HCT116 (cell line): Measurements from ENCODE around the gene DUSP16. TPM values are rescaled to one million over a fixed set of nuclear protein-coding genes. Genes with fewer than 3 reads are reported as not detected.

Experiments used
- ATAC-seq: fragments of 200-7000 bp; cut with Tn5 transposase; 2 replicates; pipeline ENCODE4 v1.9.1; 2020; ENCODE audit warnings: mild to moderate bottlenecking, moderate library complexity
- BruUV-seq: library from RNA; stranded (reverse); fragments of 400-500 nt; replicated peaks from 2 replicates; lab custom pipeline; 2021; lab: Mats Ljungman, UMichigan
- CTCF ChIA-PET: fragments of 300-600 bp; sonication (Branson Sonifier 250); formaldehyde crosslinking; loops from one replicate; lab custom pipeline; 2021; ENCODE audit warnings: antibody characterized with exemption; lab: Charles Lee
- POLR2A ChIA-PET: fragments of 300-600, 350-600 bp; sonication (Branson Sonifier 250); formaldehyde crosslinking; loops from one replicate; lab custom pipeline; 2021; ENCODE audit warnings: antibody characterized with exemption; lab: Charles Lee
- RAD21 ChIA-PET, 2 experiments: fragments of 300-600 bp; sonication (Branson Sonifier 250); formaldehyde crosslinking; loops; one replicate each; lab custom pipeline; 2023; ENCODE audit warnings: low total read pairs in 2 of 2; ENCODE audit not compliant: uncharacterized antibody in 2 of 2, unreplicated experiment in 2 of 2, low non-redundant PET in 1 of 2; lab: Charles Lee
- DNase-seq: peaks from one replicate; pipeline ENCODE4 v3.0.0-alpha.2; 2010; ENCODE audit warnings: low read depth, low spot score
- H2AFZ ChIP-seq: fragments of 200-600 bp; shearing (Covaris generic), sonication (generic); 2 replicates; pipeline ENCODE4 v1.6.1; 2017; ENCODE audit warnings: low read depth, mixed run types, mixed read lengths, antibody characterized with exemption, low read length; ENCODE audit not compliant: poor library complexity, severe bottlenecking
- H3K27ac ChIP-seq: 2 replicates; pipeline ENCODE4 v1.5.1; 2012; ENCODE audit warnings: low read depth, low read length
- H3K27me3 ChIP-seq: fragments of 200-600 bp; sonication (generic); 2 replicates; pipeline ENCODE4 v1.6.1; 2016; ENCODE audit warnings: mixed run types, low read length, mixed read lengths; ENCODE audit not compliant: insufficient read depth
- H3K36me3 ChIP-seq, 2 experiments: fragments of 200-500 bp in 1 of 2; fragments of 200-600 bp in 1 of 2; sonication (Bioruptor generic) in 1 of 2; sonication (generic) in 1 of 2; 2 replicates each; pipeline versions ENCODE4 v1.5.1 to v1.6.1; 2014 to 2016; ENCODE audit warnings: low read length in 2 of 2, inconsistent platforms in 1 of 2, mixed read lengths in 1 of 2, mixed run types in 1 of 2; ENCODE audit not compliant: insufficient read depth in 2 of 2, control insufficient read depth in 1 of 2
- H3K4me1 ChIP-seq, 2 experiments: fragments of 200-600 bp in 1 of 2; sonication (generic) in 1 of 2; 2 replicates each; pipeline versions ENCODE4 v1.5.1 to v1.6.1; 2012 to 2017; ENCODE audit warnings: low read length in 2 of 2, inconsistent platforms in 1 of 2, mild to moderate bottlenecking in 1 of 2, mixed read lengths in 1 of 2, mixed run types in 1 of 2, moderate library complexity in 1 of 2; ENCODE audit not compliant: insufficient read depth in 2 of 2, control insufficient read depth in 1 of 2
- H3K4me2 ChIP-seq: fragments of 200-600 bp; sonication (generic); 2 replicates; pipeline ENCODE4 v1.6.1; 2017; ENCODE audit warnings: mixed run types, low read length, mixed read lengths
- H3K4me3 ChIP-seq, 2 experiments: fragments of 200-600 bp in 1 of 2; sonication (generic) in 1 of 2; replicated peaks in 1 of 2; 2 replicates each; pipeline ENCODE4 v1.5.1; 2011 to 2016; ENCODE audit warnings: low read length in 2 of 2, control low read depth in 1 of 2, low read depth in 1 of 2, mild to moderate bottlenecking in 1 of 2, mixed read lengths in 1 of 2, mixed run types in 1 of 2
- H3K79me2 ChIP-seq: fragments of 200-600 bp; sonication (generic); 2 replicates; pipeline ENCODE4 v1.6.1; 2017; ENCODE audit warnings: mild to moderate bottlenecking, mixed run types, low read length, moderate library complexity, mixed read lengths; ENCODE audit not compliant: insufficient read depth
- H3K9ac ChIP-seq: fragments of 200-600 bp; sonication (generic); 2 replicates; pipeline ENCODE4 v1.6.1; 2016; ENCODE audit warnings: low read length, mixed read lengths
- H3K9me2 ChIP-seq: fragments of 200-600 bp; sonication (generic), shearing (Covaris generic); 2 replicates; pipeline ENCODE4 v1.6.1; 2017; ENCODE audit warnings: mixed run types, mild to moderate bottlenecking, moderate library complexity; ENCODE audit not compliant: insufficient read depth
- H3K9me3 ChIP-seq, 2 experiments: fragments of 200-500 bp in 1 of 2; fragments of 200-600 bp in 1 of 2; sonication (Bioruptor generic) in 1 of 2; sonication (generic) in 1 of 2; 2 replicates each; pipeline ENCODE4 v1.6.1; 2014 to 2017; ENCODE audit warnings: low read length in 2 of 2, mixed read lengths in 2 of 2, inconsistent platforms in 1 of 2, low read depth in 1 of 2, mild to moderate bottlenecking in 1 of 2, mixed run types in 1 of 2, moderate library complexity in 1 of 2; ENCODE audit not compliant: control insufficient read depth in 1 of 2, insufficient read depth in 1 of 2
- H4K20me1 ChIP-seq: fragments of 200-600 bp; sonication (generic), shearing (Covaris generic); 2 replicates; pipeline ENCODE4 v1.6.1; 2017; ENCODE audit warnings: mixed run types, mild to moderate bottlenecking, moderate library complexity; ENCODE audit not compliant: insufficient read depth
- ATF3 ChIP-seq: IDR thresholded peaks from 2 replicates; pipeline ENCODE4 v1.6.1; 2012
- CBX3 ChIP-seq: IDR thresholded peaks from 2 replicates; pipeline ENCODE4 v1.6.1; 2012; ENCODE audit warnings: low read depth
- CEBPB ChIP-seq: IDR thresholded peaks from 2 replicates; pipeline ENCODE4 v1.6.1; 2012; ENCODE audit warnings: low read depth
- EZH2phosphoT487 ChIP-seq: fragments of 200-600 bp; IDR thresholded peaks from 2 replicates; pipeline ENCODE4 v1.6.1; 2018; ENCODE audit warnings: antibody characterized with exemption, borderline replicate concordance
- FOSL1 ChIP-seq: IDR thresholded peaks from 2 replicates; pipeline ENCODE4 v1.6.1; 2012; ENCODE audit warnings: low read depth
- JUND ChIP-seq: IDR thresholded peaks from 2 replicates; pipeline ENCODE4 v1.6.1; 2012
- RAD21 ChIP-seq: IDR thresholded peaks from 2 replicates; pipeline ENCODE4 v1.6.1; 2012; ENCODE audit warnings: low read depth, mild to moderate bottlenecking
- REST ChIP-seq: IDR thresholded peaks from 2 replicates; pipeline ENCODE4 v1.6.1; 2012; ENCODE audit warnings: low read depth
- SRF ChIP-seq: IDR thresholded peaks from 2 replicates; pipeline ENCODE4 v1.6.1; 2012; ENCODE audit warnings: low read depth
- TCF7L2 ChIP-seq: IDR thresholded peaks from 2 replicates; pipeline ENCODE4 v1.7.0; 2011; ENCODE audit warnings: borderline replicate concordance, inconsistent platforms; ENCODE audit not compliant: insufficient read depth, insufficient read length; ENCODE audit errors: extremely low read depth
- YY1 ChIP-seq: IDR thresholded peaks from 2 replicates; pipeline ENCODE4 v1.6.1; 2011; ENCODE audit warnings: low read length, low read depth, moderate library complexity, mild to moderate bottlenecking; ENCODE audit not compliant: insufficient replicate concordance; ENCODE audit errors: extremely low read depth
- ZFX ChIP-seq: fragments of 450-650 bp; IDR thresholded peaks from 2 replicates; pipeline ENCODE4 v1.6.1; 2017
- ZNF274 ChIP-seq: fragments of 200-500 bp; sonication (Bioruptor generic); IDR thresholded peaks from 2 replicates; pipeline ENCODE4 v1.6.1; 2014; ENCODE audit warnings: mild to moderate bottlenecking, low read depth, low read length, inconsistent platforms
- intact Hi-C: fragments of 100-400 bp; cut with micrococcal nuclease; formaldehyde crosslinking; loops from 2 replicates; pipeline ENCODE4 v1.10.0; 2022
- total RNA-seq: library from RNA; stranded (reverse); gene quantifications from one replicate; pipeline ENCODE4 v1.2.1, GENCODE V29; 2021; ENCODE audit not compliant: unreplicated experiment

DUSP16 gene
- total RNA-seq, 1 experiment from 2014 or later: 13.4 TPM

GRCh38 chr12:12481631-12482030 lies 81.0 kb downstream of the DUSP16 start:
- Histone ChIP-seq H4K20me1 (no peaks in the 10 kb centered on the region), H3K9me3 (no peaks in the 10 kb centered on the region), H3K36me3 (no peaks in the 10 kb centered on the region; a peak in 1 of 4 replicates), H3K4me3 (no peak overlapping the region), H3K4me1 (no peaks in the 10 kb centered on the region), H3K4me2 (no peak overlapping the region), H3K27me3 (no peaks in the 10 kb centered on the region), H3K9me2 (no peaks in the 10 kb centered on the region), H2AFZ (no peak overlapping the region), H3K27ac (no peak overlapping the region), H3K9ac (no peak overlapping the region), H3K79me2 (no peaks in the 10 kb centered on the region)
- DNase-seq (no peak), ATAC-seq (no peak)
- CTCF ChIA-PET: no interaction called here
- intact Hi-C loops: no loop called here
- RAD21 ChIA-PET: no interaction called here
- TF ChIP-seq TCF7L2: no peak
- no peak for TF ChIP-seq JUND
- TF ChIP-seq ZFX: no peak
- no peak for TF ChIP-seq SRF
- TF ChIP-seq REST: no peak
- TF ChIP-seq ATF3: no peak
- no peak for TF ChIP-seq CEBPB
- no peak for TF ChIP-seq CBX3
- TF ChIP-seq ZNF274: no peak
- no peak for TF ChIP-seq YY1
- no peak for TF ChIP-seq EZH2phosphoT487
- TF ChIP-seq RAD21: no peak
- TF ChIP-seq FOSL1: no peak
- no TSS peak for BruUV-seq
- POLR2A ChIA-PET: no interaction called here
